COR-L47 (cell line): ENCODE results near the gene MACROD2.
"Not testable (repeated sequence)": the region's sequence is repeated elsewhere in the genome, so short reads cannot be mapped to it uniquely, and the experiment has no call there.

Experiments
- DNase-seq: peaks from one replicate; lab custom pipeline; 2025; lab: John Stamatoyannopoulos, UW

The MACROD2 gene

GRCh38 chr20:14193443-14193842 is 198.1 kb downstream of the MACROD2 start:
- DNase-seq: no peak

- no peak for DNase-seq
These were observed 198.6 kb downstream of the MACROD2 start for GRCh38 chr20:14193885-14194284.

GRCh38 chr20:14197097-14197496 is 201.8 kb downstream of the MACROD2 start:
- no peak for DNase-seq

DNA sequence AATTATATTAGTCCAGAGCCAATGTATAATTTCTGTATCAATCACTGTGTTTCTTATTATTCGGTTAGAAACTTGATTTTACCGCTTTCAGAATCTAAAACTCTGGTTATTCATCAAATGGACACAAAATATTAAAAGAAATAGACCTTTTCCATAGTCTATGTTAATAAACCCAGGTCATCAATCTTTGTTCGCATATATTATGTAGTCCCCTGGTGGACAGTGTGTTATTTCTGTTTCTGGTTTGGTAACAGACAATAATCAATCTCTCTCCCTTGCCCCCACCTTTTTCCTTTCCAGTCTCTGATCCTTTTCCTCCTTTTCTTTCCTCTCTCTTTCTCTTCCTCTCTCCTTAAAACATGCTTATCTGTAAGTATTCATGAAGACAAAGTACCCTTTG is 203.1 kb downstream of the MACROD2 start:
- no peak for DNase-seq

- no peak for DNase-seq
These were observed 203.8 kb downstream of the MACROD2 start for GRCh38 chr20:14199111-14199510.

GRCh38 chr20:14203657-14204056 is 208.3 kb downstream of the MACROD2 start:
- no peak for DNase-seq

DNA sequence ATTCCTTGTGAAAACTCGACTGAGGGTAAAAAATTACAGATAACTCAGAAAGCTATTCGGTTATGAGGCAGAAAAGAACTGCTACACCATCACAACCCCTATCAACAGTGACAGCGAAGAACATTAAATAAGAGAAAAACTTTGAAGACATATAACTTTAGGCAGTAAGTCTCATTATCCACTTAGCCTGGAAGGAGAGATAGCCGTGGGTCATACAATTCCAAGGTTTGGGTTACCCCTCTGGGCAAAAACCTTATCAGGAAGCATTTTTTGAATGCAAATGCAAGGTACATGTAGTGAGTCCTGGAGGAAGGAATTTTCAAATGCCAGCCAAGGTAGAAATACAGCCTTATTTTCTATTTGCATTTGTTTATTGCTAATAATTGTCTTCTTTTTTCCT is 212.3 kb downstream of the MACROD2 start:
- no peak for DNase-seq

GRCh38 chr20:14208956-14209355 is 213.6 kb downstream of the MACROD2 start:
- DNase-seq: no peak

GRCh38 chr20:14210146-14210545 is 214.8 kb downstream of the MACROD2 start:
- no peak for DNase-seq

GRCh38 chr20:14214046-14214445 is 218.7 kb downstream of the MACROD2 start:
- no peak for DNase-seq

- DNase-seq: not testable (repeated sequence)
These were observed 220.6 kb downstream of the MACROD2 start for GRCh38 chr20:14215880-14216279.

DNA sequence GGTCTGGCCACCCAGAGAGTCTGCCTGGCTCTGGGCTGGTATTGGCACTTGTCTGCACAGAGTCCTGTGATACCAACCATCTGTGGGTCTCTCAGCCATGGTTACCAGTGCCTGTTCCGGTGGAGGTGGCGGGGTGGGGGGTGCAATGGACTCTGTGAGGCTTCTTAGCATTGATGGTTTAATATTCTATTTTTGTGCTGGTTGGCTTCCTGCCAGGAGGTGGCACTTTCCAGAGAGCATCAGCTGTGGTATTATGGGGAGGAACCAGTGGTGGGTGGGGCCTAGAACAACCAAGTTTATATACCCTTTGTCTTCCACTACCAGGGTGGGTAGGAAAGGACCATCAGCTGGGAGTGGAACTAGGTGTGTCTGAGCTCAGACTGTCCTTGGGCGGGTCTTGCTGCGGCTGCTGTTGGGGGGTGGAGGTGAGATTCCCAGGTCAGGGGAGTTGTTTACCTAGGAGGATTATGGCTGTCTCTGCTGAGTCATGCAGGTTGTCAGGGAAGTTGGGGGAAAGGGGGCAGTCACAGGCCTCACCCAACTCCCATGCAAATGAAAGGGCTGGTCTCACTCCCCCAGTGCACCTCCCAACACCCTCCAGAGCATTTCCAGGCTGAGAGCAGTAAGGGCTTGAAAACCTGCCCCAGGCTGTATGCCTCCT is 224.6 kb downstream of the MACROD2 start:
- DNase-seq: no peak

GRCh38 chr20:14220986-14221385 is 225.7 kb downstream of the MACROD2 start:
- DNase-seq: no peak

DNA sequence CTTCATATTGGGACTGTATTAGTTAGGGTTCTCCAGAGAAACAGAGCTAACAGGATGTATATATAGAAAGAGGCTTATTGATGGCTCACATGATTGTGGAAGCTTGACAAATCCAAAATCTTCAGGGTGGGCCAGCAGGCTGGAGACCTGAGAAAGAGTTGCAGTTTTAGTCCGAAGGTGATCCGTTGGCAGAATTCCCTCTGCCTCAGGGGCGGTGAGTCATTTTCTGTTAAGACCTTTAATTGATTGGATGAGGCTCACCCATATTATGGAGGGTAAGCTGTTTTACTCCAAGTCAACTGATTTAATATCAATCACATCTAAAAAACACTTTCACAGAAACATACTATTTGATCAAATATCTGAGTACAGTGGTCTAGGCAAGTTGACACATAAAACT is 228.5 kb downstream of the MACROD2 start:
- DNase-seq: no peak

DNA sequence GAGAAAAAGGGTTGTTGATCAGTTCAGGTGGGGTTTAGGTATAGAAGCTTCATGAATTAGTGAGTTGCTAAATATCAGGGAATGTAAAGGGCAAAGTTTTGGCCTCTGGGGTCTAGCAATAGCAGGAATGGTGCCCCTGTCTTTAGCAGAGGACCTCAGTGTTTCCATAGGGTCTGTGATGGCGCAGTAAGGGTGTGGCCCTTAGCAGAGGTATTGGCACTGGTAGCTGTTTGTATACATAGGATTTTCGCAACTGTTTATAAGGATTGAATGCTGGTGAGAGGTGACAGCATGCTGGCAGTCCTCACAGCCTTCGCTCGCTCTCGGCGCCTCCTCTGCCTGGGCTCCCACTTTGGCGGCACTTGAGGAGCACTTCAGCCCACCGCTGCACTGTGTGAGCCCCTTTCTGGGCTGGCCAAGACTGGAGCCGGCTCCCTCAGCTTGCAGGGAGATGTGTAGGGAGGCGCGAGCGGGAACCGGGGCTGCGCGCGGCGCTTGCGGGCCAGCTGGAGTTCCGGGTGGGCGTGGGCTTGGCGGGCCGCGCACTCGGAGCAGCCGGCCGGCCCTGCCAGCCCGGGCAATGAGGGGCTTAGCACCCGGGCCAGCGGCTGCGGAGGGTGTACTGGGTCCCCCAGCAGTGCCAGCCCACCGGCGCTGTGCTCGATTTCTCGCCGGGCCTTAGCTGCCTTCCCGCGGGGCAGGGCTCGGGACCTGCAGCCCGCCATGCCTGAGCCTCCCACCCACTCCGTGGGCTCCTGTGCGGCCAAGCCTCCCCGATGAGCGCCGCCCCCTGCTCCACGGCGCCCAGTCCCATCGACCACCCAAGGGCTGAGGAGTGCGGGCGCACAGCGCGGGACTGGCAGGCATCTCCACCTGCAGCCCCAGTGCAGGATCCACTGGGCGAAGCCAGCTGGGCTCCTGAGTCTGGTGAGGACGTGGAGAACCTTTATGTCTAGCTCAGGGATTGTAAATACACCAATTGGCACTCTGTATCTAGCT is 231.0 kb downstream of the MACROD2 start:
- not testable (repeated sequence) for DNase-seq

- DNase-seq: no peak
These were observed 237.3 kb downstream of the MACROD2 start for GRCh38 chr20:14232650-14233049.

GRCh38 chr20:14234666-14235295 is 239.5 kb downstream of the MACROD2 start:
- DNase-seq: no peak

DNA sequence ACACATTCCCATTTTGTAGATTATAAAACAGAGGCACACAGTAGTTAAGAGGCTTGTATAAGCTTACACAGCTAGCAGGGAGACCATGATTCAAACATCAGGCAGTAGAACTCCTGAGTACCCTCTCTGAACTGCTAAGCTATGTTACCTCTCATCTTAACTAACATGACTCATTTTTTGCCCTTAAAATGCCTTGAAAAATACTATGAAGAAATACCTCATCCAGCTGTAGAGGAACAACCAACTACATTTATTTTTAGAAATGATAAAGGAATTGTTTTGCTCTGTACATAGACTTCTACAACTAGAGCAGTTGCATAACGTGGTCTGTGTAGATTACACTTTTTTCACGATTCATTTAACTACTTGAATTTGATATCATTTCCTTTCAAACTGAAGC is 240.0 kb downstream of the MACROD2 start:
- no peak for DNase-seq

GRCh38 chr20:14245368-14245970 is 250.2 kb downstream of the MACROD2 start:
- no peak for DNase-seq

- DNase-seq: no peak
These were observed 264.4 kb downstream of the MACROD2 start for GRCh38 chr20:14259689-14260088.

DNA sequence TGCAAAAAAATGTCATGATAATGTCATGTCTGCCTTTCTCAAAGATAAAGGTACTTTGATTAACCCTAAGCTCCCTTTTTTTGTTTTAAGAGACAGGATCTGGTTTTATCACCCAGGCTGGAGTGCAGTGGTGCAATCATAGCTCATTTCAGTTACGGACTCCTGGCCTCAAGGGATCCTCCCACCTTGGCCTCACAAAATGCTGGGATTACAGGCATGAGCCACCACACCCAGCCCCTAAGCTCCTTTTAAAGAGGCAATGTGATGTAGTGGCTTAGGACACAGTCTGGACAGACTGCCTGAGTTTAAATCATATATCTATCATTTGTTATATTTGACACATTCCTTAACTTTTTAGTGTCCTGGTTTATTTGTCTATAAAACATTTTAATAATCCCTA is 265.1 kb downstream of the MACROD2 start:
- no peak for DNase-seq

GRCh38 chr20:14264869-14265268 is 269.6 kb downstream of the MACROD2 start:
- no peak for DNase-seq
